SK-N-MC (cell line): Measurements from ENCODE around the gene DRD2.
"Not testable (repeated sequence)": the region's sequence is repeated elsewhere in the genome, so short reads cannot be mapped to it uniquely, and the experiment has no call there.

ENCODE experiments used
- DNase-seq: peaks from one replicate; pipeline ENCODE4 v3.0.0-alpha.2; 2011; ENCODE audit warnings: low read depth, low spot score
- H3K27ac ChIP-seq: fragments of 200-600 bp; sonication (generic); 2 replicates; pipeline ENCODE4 v1.5.1; 2016; ENCODE audit warnings: mixed run types
- H3K36me3 ChIP-seq: fragments of 200-600 bp; sonication (generic); 2 replicates; pipeline ENCODE4 v1.6.1; 2017; ENCODE audit warnings: antibody characterized with exemption, low read length, mixed read lengths; ENCODE audit not compliant: insufficient read depth
- H3K4me3 ChIP-seq: fragments of 200-600 bp; sonication (generic); 2 replicates; pipeline ENCODE4 v1.5.1; 2016
- H3K9ac ChIP-seq: fragments of 200-600 bp; sonication (generic); 2 replicates; pipeline ENCODE4 v1.8.0; 2017; ENCODE audit warnings: mixed run types, mixed read lengths; ENCODE audit not compliant: insufficient read length
- H3K9me3 ChIP-seq: fragments of 200-600 bp; sonication (generic); 2 replicates; pipeline ENCODE4 v1.6.1; 2017; ENCODE audit warnings: low read depth, mild to moderate bottlenecking, antibody characterized with exemption, low read length, moderate library complexity, mixed read lengths
- EZH2 ChIP-seq: fragments of 200-600 bp; sonication (generic); IDR thresholded peaks from one replicate; pipeline ENCODE4 v1.6.1; 2017; ENCODE audit warnings: antibody characterized with exemption
- FOXP2 ChIP-seq: optimal IDR thresholded peaks from 2 replicates; pipeline ENCODE3; 2011; ENCODE audit warnings: mild to moderate bottlenecking, moderate library complexity; ENCODE audit not compliant: insufficient read depth; ENCODE audit errors: extremely low read length, control extremely low read depth
- POLR2AphosphoS5 ChIP-seq: IDR thresholded peaks from 2 replicates; pipeline ENCODE4 v1.6.1; 2012; ENCODE audit warnings: mild to moderate bottlenecking, low read depth, low read length, borderline replicate concordance

DRD2 gene

DNA sequence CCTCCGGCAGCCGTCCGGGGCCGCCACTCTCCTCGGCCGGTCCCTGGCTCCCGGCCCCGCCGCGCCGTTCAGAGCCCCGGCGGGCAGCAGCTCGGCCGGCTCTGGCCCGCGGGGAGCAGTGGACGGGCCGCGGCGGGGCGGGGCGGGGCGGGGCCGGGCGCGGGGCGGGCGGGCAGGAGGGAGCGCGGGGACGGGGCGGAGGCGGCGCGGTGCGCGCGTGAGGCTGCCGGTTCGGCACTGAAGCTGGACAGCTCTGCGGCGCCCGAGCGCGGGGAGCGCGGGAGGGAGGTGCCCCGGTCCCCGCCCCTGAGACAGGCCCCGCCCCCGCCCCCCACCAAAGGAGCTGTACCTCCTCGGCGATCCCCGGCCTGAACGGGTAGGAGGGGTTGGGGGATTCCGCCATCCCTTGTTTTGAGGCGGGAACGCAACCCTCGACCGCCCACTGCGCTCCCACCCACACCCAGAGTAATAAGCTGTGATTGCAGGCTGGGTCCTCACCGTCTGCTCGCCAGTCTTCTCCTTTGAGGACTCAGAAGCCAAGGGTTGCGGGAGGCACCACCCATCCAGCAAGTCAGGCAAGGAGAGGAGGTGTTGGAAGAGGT, at the start of gene DRD2:
TSS of gene DRD2 (minus strand) at position 239 of the 602 bp plus-strand sequence. CDS start 50,747 bp downstream, outside the sequence.
- Histone ChIP-seq H3K36me3 (no peaks in the 10 kb centered on the region), H3K4me3 (no peak within 1 kb of the TSS), H3K9me3 (no peaks in the 10 kb centered on the region), H3K27ac (no peak within 1 kb of the TSS), H3K9ac (no peak within 1 kb of the TSS)
- no peak for TF ChIP-seq EZH2
- no peak for DNase-seq

DNA sequence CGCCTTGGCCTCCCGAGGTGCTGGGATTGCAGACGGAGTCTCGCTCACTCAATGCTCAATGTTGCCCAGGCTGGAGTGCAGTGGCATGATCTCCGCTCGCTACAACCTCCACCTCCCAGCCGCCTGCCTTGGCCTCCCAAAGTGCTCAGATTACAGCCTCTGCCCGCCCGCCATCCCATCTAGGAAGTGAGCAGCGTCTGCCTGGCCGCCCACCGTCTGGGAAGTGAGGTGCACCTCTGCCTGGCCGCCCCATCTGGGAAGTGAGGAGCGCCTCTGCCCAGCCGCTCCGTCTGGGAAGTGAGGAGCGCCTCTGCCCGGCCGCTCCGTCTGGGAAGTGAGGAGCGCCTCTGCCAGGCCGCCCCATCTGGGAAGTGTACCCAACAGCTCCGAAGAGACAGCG, 48.7 kb upstream of the DRD2 start:
- H3K9me3 ChIP-seq, H3K4me3 ChIP-seq, H3K36me3 ChIP-seq, H3K27ac ChIP-seq, DNase-seq, H3K9ac ChIP-seq: not testable (repeated sequence)

DNA sequence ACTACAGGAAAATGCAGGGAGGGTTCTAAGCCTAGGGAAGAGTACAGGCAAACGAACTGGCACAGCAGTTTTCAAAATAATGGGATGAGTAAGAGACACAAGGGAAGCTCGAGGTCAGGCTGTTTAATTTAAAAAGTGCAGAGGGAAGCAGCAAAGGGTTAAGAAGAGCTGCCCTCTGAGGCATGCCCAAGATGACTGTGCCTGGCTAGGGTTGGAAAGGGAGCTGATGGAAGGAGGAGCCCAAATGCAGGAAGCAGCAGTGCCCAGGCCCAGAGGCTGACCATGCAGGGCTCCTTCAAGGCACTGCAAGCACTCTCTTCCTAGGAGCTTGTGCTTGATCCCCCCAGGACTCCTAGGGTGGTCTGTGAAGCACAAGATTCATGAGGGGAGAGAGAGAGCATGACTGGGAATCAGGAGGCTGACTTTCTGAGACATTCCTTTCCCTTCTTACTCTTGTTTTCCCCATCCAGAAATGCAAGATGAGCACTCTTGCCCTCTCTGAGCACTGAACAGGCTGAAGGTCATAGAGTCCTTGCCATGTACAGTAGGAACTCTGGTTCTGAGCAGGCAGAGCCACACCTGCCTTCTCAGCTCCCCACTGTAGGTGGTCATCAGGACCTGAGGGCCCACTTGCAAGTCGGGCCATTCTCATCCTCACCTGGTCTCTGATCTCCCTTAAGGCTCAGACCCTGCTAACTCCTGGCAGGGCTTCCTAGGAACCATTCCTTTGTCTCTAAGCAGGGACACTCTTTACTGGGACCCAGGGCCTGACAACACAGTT, 46.7 kb upstream of the DRD2 start:
- no peak for TF ChIP-seq FOXP2
- TF ChIP-seq POLR2AphosphoS5, result no peak
- no peak for TF ChIP-seq EZH2
- Histone ChIP-seq H3K27ac (no peak overlapping the region), H3K9ac (no peak overlapping the region), H3K9me3 (no peaks in the 10 kb centered on the region), H3K36me3 (no peaks in the 10 kb centered on the region), H3K4me3 (no peak overlapping the region)
- no peak for DNase-seq

DNA sequence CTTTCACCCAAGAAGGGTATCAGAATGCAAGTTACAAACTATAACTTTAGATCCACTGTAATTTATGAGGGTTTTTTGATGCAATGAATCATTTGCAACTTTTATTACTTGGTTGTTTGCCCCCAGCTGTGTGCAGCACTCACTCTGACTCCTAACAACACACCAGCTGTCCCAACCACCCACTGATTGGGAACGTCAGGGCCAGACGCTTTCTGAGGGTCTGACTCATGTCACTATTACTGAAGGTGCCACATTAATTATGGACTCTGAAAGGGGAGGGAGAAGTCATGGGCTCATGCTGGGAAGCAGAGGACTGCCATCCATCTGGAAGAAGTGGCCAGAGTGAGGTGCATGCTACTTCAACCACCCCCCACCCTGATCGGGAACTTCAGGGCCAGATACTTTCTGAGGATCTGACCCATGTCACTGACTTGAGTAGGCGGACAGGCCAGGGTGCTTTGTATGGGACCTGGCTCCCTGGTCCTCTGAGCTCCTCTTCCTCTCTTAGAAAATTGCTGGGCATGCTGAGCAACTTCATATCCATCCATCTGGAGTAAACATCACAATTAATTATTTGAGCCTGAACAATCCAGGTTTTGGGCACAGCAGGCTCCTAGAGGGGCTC, 44.9 kb upstream of the DRD2 start:
- Histone ChIP-seq H3K9ac (no peak overlapping the region), H3K36me3 (no peaks in the 10 kb centered on the region), H3K27ac (no peak overlapping the region), H3K9me3 (no peaks in the 10 kb centered on the region), H3K4me3 (no peak overlapping the region)
- TF ChIP-seq POLR2AphosphoS5, result no peak
- no peak for TF ChIP-seq EZH2
- TF ChIP-seq FOXP2, result no peak
- DNase-seq, result no peak

- H3K9me3 ChIP-seq, result no peaks in the 10 kb centered on the region
- H3K27ac ChIP-seq, result no peak overlapping the region
- no peaks in the 10 kb centered on the region for H3K36me3 ChIP-seq
- no peak overlapping the region for H3K4me3 ChIP-seq
- DNase-seq, result no peak
- H3K9ac ChIP-seq, result no peak overlapping the region
- TF ChIP-seq POLR2AphosphoS5, result no peak
- no peak for TF ChIP-seq FOXP2
- no peak for TF ChIP-seq EZH2
Observed at GRCh38 chr11:113518716-113519495, 43.7 kb upstream of the DRD2 start.

DNA sequence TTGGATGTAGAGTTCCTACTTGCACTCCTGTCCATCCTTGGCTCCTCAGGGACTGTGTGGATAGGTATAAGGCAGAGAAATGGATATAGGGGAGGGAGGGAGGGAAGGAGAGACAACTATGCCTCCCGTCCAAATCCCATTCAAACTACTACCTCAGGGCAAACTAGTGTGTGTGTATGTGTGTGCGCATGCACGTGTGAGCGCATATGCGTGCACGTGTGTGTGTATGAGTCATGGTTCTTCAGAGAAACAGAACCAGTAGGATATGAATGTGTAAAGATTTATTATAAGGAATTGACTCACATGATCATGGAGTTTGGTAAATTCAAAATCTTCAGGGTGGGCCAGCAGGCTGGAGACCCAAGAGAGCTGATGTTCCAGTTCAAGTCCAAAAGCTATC, 42.2 kb upstream of the DRD2 start:
- no peak for TF ChIP-seq FOXP2
- TF ChIP-seq POLR2AphosphoS5, result no peak
- no peak for TF ChIP-seq EZH2
- Histone ChIP-seq H3K36me3 (no peaks in the 10 kb centered on the region), H3K27ac (no peak overlapping the region), H3K4me3 (no peak overlapping the region), H3K9me3 (no peaks in the 10 kb centered on the region), H3K9ac (no peak overlapping the region)
- DNase-seq, result no peak

DNA sequence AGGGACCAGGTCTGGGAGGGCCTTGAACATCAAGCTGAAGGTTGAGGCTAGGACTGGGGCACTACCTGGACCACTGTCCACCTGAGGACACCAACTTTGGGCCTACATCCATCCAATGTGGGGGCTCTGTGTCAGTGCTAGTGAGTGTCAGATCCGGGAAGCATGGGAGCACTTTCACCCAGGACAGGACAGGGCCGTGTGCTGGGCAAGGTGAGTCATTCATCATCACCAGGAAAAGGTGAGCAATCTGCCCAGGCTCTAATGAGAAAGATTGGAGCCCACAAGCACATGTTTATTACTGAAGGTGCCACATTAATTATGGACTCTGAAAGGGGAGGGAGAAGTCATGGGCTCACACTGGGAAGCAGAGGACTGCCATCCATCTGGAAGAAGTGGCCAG, 39.7 kb upstream of the DRD2 start:
- Histone ChIP-seq H3K27ac (no peak overlapping the region), H3K36me3 (no peaks in the 10 kb centered on the region), H3K9ac (no peak overlapping the region), H3K9me3 (no peaks in the 10 kb centered on the region), H3K4me3 (no peak overlapping the region)
- no peak for TF ChIP-seq POLR2AphosphoS5
- no peak for TF ChIP-seq EZH2
- TF ChIP-seq FOXP2, result no peak
- DNase-seq, result no peak

GRCh38 chr11:113507341-113507740, 32.1 kb upstream of the DRD2 start:
- no peak for DNase-seq
- H3K27ac ChIP-seq, result no peak overlapping the region
- TF ChIP-seq POLR2AphosphoS5 (no peak), FOXP2 (no peak), EZH2 (no peak)
- H3K9ac ChIP-seq, result no peak overlapping the region
- H3K4me3 ChIP-seq, result no peak overlapping the region
- H3K36me3 ChIP-seq, result no peaks in the 10 kb centered on the region
- no peaks in the 10 kb centered on the region for H3K9me3 ChIP-seq

DNA sequence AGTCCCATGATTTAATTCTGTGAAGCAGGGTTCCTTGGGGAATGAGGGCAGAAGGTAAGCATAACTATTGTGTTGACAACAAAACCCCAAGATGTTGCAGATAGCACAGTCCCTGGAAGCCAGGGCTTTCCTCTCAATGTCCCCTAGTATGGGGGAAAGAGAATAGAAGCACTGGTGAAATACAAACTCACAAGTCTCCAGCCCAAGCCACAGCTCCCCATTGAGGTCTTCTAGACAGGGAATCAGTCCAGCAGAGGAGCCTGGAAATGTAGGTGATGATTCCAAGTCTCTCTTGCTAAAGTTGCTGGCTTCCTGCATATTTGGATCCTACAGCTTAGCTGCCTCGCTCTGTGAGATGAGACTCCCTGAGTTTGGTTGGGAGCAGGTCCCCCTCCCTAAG, 31.7 kb upstream of the DRD2 start:
- TF ChIP-seq POLR2AphosphoS5, result no peak
- TF ChIP-seq FOXP2, result no peak
- no peak for TF ChIP-seq EZH2
- H3K9ac ChIP-seq, result no peak overlapping the region
- H3K36me3 ChIP-seq, result no peaks in the 10 kb centered on the region
- H3K27ac ChIP-seq, result no peak overlapping the region
- H3K4me3 ChIP-seq, result no peak overlapping the region
- no peak for DNase-seq
- H3K9me3 ChIP-seq, result no peaks in the 10 kb centered on the region
